Ecto neural progenitor cell (in vitro differentiated cells): ENCODE results near the gene MUC21.
"Not testable (repeated sequence)": the region's sequence is repeated elsewhere in the genome, so short reads cannot be mapped to it uniquely, and the experiment has no call there.

Experiments used
- DNase-seq: peaks from one replicate; pipeline ENCODE4 v3.0.0-alpha.2; 2018; ENCODE audit warnings: low spot score

MUC21 gene

DNA sequence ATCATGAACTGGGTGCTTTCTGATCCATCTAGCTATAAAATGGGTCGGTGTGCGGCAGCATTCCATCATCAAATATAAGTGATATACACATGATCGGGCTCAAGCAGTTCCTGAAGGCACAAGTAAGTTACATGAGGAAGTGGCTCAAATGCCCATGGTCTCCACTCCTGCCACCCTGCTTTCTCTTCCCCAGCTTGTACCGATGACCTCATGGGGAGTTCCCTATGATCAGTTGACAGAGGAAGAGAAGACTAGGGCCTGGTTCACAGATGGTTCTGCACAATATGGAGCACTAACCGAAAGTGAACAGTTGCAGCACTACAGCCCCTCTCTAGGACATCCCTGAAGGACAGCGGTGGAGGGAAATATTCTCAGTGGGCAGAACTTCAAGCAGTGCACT is 14.3 kb upstream of the MUC21 start:
- not testable (repeated sequence) for DNase-seq

DNA sequence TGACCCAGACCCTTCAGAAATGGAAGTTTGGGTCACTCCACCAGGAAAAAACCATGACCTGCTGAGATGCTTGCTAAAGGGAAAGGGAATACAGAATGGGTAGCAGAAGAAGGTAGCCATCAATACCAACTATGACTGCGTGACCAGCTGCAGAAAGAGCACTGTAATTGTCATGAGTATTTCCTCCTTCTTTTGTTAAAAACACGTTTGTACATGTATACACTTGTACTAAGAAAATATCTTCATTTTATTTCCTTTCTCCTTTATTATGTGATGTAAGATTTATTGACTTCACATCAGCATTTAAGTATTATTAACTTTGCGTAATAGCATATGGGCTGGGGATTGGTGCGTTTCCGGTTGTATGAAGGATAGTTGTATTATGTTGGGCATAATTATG is 12.6 kb upstream of the MUC21 start:
- DNase-seq, result no peak

DNA sequence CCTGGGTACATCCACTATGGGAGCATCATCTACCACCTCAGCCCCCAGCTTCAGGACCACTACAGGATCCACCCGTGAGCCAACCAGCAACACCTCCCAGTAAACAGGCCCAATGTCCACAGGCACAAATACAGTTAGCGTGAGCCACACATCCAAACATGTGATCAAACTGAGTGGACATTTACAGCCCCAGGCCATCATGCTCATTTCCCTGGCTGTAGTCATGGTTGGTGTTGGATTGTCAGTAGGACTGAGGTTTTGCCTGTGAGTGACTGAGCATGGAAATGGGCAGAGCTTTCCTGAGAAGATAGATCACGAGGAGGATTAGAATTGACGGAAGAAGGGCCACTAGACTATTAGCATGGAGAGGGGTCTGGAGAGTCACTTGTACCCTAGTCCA is 10.7 kb upstream of the MUC21 start:
- DNase-seq, result no peak

DNA sequence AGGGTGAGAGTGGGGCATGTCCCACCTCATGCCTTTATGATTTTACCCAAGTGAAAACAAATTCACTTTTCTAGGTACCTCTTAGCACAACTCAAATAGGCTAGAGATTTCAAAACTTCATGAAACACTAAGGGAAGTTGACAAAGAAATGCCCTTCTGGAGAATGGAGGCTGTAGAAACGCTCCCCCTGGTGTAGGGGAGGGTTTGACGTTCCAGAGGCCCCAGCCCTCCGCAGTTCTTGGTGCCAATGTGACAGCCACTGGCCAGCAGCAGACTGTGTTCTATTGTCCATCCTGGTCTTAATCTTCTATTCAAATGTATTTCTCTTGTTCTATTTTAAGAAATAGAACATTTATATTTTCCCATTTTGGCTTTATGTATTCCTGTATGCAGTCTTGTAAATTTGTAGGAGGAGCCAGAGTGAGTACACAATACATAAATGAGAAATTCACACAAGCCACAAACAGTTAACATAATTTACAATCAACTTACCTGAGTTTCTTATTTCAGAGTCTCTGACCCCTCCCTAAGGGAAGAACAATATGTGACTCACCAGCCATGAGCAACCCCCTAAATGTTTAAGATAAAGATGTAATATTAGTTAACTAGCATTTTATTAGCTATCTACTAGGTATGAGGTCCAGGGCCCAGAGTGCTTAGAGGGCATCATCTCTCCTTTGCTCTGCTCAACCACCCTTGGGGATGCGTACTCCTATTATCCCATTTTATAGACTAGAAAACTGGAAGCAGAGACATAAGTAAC is 8.8 kb upstream of the MUC21 start:
- no peak for DNase-seq

DNA sequence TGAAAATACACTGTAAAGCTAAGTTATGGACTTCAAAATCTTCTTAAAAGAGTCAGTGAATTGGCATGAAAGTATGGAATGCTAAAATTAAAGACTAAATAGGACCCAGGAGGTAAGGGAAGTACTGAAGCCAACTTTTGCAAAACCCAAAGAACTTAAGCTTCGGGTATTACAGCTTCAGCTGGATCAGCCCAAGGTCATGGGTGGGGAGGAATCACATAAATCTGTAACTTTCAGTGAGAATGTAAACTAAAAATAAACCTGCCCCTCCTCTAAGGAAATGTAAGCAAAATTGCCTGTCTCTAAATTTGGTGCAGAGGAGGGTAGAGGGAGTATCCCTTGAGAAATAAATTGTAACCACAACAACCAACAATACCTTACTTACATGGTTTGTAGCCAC is 4.4 kb upstream of the MUC21 start:
- DNase-seq, result no peak

DNA sequence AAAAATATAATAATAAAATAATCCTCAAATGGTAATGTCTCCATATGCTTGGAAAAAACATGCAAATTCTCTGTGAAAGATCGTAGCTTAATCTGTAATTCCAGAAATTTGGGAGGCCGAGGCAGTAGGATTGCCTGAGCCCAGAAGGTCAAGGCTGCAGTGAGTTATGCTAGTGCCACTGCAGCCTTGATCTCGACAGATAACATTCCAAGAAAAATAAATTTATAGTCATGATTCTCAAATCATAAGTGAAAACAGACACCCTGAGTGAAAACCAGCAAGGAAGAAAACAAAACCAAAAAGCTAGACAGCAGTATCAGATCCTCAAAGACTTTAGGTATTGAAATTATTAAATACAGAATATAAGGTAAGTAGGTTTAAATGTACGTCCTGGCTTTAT is 3.8 kb upstream of the MUC21 start:
- DNase-seq, result no peak

DNA sequence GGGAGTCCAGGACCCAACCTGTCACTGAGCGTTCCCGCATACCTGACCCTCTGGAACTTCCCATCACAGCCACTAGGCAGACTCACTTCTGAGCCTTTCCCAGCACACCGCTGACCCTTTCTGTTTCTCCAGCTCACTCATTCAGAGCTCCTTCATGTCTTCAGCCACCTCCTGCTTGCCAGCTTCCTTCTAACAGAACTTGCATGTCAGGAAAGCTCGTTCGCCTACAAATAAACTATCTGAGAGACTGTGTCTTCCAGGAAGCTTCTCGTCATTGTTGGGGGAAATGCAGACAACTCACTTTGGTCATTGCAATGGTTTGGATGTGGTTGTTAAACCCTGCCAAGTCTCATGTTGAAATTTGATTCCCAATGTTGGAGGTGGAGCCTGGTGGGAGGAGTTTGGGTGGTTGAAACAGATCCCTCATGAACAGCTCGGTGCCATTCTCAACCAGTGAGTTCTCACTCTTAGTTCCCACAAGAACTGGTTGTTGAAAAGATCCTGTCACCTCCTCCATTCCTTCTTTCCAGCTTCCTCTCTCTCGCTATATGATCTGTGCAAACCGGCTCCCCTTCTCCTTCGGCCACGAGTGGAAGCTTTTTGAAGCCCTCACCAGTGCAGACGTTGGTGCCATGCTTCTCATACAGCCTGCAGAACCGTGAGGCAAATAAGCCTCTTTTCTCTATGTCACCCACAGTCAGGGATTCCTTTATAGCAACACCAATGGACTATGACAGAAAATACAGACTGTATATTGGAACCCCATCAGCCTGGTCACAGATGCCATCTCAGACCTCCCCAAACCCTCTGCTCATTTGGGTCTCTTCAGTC is 1.4 kb upstream of the MUC21 start:
- peak; percentile 70 for DNase-seq

DNA sequence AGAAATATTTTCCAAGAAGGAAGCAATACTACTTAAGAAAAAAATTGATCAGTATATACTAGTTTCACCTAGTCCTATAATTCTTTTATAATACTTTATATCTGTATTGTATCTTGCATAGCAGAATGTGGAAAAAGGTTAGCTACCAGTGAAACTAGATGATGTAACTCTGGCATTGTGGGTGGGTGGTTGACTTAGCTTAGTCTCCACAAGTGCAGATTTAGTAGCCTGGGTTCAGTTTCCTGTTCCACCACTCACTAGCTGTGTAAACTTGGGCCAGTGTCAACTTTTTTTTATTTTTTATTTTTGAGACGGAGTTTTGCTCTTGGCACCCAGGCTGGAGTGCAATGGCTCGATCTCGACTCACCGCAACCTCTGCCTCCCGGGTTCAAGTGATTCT is 2.0 kb downstream of the MUC21 start:
- no peak for DNase-seq

DNA sequence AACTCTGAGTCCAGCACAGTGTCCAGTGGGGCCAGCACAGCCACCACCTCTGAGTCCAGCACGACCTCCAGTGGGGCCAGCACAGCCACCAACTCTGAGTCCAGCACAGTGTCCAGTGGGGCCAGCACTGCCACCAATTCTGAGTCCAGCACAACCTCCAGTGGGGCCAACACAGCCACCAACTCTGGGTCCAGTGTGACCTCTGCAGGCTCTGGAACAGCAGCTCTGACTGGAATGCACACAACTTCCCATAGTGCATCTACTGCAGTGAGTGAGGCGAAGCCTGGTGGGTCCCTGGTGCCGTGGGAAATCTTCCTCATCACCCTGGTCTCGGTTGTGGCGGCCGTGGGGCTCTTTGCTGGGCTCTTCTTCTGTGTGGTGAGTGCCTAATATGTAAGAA is 3.8 kb downstream of the MUC21 start:
- no peak for DNase-seq

DNA sequence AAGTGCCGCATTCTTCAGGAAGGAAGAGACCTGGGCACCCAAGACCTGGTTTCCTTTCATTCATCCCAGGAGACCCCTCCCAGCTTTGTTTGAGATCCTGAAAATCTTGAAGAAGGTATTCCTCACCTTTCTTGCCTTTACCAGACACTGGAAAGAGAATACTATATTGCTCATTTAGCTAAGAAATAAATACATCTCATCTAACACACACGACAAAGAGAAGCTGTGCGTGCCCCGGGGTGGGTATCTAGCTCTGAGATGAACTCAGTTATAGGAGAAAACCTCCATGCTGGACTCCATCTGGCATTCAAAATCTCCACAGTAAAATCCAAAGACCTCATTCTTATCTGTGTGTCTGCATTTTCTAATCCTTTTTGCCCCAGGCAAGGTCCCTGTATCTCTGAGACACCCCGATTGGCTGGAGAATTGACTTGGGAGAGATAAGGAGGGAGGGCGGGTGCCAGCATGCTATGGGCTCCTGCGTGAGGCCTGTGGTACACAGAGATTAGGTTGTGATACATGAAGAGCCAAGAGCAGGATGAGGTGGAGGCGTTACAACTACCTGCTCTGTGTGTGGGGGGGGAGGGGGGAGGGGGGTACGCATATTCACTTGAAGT is 4.8 kb downstream of the MUC21 start:
- DNase-seq, result no peak

DNA sequence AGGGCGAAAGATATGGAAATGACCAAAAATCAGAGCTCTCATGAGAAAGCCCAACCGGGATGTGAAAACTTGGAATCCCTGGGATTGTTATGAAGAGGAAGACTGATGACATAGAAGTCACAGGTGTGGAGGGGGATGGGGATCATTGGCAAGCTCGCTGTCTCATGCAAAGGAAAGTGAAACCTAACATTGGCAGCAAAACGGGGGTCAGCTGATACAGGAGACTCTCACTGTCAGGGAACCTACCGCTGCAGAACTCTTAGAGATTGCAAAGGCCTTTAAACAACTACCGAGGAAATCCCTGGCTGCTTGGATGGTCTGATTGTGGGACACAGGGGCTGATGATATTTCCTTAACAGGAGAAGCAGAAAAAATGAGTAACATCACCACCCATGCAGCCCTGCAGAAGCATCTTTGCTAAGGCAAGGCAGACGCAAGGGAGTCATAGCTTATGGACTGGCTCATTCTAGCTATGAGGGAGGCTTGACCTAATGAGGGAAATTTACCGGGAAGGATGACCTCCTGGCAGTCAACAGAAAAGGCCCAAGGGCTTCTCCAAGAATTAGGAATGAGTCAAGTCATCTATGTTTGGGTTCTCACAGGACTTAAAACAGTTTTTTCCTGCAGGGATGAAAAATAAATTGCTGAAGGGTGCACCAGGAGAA is 7.0 kb downstream of the MUC21 start:
- no peak for DNase-seq

DNA sequence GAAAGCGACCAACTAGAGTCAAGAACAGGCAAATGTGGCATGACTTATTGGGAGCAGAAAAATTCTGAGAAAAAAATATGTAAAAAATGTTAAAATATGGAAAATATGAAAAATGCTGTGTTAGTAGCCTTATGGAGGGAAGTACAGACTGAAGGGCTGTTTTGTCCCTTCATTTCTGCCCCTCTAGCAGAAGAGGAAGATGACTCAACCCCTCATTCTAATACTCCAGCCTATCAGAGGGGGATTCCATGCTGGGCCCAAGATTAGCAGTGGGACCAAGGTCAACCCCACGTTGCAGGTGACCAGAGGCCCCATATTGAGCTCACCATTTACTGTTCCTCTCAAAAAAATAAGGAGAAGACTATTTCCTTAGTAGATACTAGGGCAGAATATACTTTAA is 8.4 kb downstream of the MUC21 start:
- DNase-seq, result no peak

DNA sequence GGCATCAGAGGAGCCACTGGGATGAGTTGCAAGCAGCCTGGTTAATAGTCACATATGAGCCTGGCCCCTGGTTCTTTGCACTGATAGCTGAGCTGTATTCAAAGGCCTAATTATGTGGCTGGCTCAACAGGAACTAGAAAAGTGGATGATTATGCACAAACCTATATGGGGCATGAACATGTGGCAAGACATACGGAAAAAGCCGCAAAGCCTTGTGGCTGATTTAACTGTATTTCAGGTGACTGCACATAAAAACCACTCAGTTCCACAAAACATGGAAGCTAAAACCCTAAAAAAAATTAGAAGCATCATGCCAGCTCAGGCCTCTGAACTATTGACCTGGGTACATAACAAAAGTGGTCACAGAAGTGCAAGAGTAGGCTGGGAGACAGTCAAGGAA is 13.8 kb downstream of the MUC21 start:
- no peak for DNase-seq

DNA sequence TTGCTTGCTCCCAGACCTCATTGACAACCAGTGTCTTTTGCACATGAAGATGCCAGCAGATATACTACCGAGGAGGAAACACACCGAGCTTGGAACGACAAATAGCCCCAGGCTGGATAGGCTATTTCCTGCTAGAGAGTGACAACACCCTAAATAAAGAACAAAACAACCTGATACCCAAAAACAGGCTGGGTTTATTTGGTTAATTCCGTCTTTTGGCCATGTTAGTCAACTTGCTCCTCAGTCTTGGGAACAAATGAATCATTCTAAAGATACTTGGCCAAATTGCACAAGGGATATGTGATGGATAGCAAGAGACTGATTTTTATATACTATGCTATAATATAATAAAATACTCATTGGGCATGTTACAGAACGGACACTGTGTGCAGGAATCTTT is 15.3 kb downstream of the MUC21 start:
- DNase-seq, result no peak

DNA sequence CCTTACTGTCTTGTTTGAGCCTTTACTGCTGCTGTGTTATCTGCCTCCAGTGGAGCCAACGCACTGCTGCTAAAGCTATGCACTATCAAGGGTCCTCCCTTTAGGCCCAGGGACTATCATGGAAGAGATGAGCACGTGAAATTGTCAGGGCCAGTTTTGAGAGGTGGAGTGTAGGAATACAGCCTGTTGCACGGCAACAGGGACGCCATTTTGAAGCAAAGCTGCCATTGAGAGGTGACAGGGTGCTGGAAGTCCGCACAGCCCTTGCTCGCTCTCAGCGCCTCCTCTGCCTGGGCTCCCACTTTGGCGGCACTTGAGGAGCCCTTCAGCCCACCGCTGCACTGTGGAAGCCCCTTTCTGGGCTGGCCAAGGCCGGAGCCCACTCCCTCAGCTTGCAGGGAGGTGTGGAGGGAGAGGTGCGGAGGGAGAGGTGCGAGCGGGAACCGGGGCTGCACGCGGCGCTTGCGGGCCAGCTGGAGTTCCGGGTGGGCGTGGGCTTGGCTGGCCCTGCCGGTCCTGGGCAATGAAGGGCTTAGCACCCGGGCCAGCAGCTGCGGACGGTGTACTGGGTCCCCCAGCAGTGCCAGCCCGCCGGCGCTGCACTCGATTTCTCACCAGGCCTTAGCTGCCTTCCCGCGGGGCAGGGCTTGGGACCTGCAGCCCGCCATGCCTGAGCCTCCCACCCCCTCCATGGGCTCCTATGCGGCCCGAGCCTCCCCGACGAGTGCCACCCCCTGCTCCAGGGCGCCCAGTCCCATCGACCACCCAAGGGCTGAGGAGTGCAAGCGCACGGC is 16.7 kb downstream of the MUC21 start:
- not testable (repeated sequence) for DNase-seq

DNA sequence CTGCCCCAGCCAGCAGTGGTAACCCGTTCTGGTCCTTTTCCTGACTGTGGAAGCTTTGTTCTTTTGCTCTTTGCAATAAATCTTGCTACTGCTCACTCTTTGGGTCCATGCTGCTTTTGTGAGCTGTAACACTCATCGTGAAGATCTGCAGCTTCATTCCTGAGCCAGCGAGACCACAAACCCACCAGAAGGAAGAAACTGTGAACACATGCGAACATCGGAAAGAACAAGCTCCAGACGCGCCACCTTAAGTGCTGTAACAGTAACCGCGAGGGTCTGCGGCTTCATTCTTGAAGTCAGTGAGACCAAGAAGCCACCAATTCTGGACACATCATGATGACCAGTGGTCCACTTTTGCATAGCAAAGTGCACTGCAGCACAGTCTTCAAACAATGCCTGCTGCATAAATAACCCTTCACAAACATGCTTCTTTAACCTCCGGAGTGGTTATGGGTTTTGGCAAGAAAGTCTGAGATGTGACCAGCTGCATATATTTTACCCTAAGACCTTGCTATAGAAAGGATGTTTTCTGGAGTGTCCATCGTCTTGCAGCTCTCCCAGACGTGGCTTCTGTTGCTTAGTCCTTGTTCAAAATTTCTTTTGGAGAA is 17.9 kb downstream of the MUC21 start:
- no peak for DNase-seq

DNA sequence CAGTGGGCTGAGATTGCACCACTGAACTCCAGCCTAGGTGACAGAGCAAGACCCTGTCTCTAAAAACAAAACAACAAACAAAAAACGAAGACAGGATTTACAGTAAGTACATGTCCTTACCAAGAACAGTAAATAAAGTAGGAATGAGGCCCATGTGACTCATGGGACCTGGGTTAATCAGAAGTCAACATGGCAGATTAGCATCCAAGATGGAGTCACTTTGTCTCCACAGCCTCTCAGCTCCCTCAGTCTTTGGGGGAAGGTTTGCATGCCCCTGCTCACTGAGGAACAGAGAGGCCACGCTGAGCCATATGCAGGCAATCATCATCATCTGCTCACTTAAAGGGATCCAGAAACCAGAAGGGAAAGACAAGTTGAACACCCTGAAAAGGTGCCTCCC is 19.0 kb downstream of the MUC21 start:
- no peak for DNase-seq

DNA sequence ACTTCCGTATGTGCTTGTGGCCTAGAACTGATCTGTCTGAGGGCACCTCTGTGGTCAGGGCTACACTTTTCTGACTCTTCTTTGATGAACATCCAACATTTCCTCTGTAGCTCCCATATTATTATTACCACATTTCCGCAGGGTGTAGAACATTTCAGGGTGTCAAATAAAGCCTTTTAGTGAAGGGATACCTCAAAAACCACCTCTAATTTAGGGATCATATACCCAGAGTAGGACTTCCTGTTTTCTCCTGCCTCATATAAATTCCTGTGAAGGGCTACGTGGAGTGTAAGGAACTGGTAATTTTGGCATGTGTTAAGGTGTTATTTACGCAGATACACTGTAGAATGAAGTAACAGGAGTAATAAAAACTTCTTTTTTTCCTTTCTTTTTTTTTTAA is 21.3 kb downstream of the MUC21 start:
- DNase-seq, result no peak

DNA sequence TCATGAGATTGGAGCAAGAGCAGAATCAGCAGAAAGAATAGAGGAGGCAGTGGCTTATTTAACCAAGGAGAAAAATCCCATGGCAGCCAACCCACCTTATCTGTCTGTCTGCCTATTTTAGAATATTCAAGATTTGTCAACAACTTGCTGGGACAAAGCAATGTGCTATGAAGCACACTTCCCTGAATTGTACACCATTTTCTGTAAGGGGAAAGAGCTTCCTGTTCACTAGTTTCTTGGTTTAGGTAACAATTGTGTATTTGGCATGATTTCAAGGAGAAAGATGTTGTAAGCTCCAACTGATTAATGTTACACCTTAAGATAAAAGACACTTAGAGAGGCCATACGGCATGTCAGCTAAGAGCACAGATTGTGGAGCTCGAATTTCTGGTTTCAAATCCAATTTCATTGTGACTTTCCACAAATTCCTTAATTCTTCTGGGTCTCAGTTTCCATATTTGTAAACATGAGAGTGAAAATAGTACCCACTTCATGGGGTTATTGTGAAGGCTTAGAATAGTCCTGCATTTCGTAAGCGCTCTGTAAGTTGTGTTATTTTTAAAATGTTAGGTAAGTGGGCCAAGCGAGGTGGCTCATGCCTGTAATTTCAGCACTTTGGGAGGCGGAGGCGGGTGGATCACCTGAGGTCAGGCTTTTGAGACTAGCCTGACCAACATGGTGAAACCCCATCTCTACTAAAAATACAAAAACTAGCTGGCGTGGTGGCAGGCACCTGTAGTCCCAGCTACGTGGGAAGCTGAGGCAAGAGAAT is 21.9 kb downstream of the MUC21 start:
- DNase-seq, result no peak

DNA sequence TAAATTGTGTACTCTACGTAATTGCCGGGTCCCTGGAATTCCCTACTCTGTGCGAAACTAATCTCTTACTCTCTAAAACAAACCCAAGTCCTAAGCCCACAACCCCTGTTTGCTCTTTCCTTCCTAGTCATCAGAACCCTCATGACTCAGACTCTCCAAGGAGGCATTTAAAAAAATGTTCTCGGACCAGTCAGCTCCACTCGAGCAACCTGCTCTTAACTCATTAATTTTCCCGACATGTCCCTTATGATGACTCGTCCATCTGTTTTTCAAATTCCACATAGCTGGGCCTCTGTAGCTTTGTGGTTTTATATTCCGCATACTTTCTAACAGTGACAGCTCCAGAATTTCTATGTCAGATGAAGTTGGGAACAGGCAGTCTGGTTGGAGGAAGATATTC is 24.2 kb downstream of the MUC21 start:
- no peak for DNase-seq

DNA sequence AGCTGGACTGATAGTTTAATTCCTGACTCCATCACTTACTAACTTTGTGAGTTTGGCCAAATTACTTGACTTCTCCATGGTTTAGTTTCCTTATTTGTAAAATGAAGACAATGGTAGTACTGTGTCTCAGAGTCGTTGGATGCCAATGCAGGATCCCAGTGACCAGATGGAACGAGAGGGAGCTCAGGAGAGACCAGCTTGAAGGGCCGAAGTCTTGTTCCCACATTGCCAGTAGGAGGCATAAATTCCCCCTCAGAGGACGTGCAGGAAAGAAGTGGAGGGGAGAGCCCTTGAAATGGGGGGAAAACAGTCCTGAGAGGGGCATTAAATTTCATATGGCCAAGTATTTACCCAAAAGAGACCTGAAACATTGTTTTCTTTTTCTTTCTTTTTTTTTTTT is 24.6 kb downstream of the MUC21 start:
- no peak for DNase-seq
